Measurements from ENCODE around the gene ATP5PO.
"Not testable (repeated sequence)": the region's sequence is repeated elsewhere in the genome, so short reads cannot be mapped to it uniquely, and the experiment has no call there.

The ATP5PO gene

DNA sequence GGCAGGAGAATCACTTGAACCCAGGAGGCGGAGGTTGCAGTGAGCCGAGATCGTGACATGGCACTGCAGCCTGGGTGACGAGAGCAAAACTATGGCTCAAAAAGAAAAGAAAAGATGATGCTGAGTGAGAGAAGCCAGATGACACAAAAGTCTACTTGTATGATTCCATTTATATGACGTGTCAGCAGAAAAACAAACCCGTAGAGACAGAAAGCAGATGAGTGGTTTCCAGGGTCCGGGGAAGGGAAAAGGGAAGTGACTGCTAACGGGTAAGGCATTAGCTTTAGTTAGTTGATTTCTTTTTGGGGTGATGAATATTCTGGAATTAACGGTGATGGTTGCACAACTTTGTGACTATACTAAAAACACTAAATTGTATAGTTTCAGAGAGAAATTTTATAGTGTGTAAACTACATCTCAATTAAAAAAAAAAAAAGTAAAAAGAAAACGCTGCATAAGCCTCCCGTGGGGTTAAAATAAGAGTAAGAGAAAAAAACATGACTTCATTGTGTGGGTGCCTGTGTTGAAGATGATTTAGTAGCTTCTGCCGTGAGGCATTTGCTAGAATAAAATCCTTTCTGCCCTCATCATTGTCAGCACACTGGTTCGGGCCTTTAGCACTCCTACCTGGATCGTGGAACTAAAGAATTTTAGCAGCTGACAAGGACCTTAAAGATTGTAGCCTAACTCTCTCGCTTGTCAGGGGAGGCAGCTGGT lies 24.7 kb upstream of the ATP5PO start:
- no peak for DNase-seq

DNA sequence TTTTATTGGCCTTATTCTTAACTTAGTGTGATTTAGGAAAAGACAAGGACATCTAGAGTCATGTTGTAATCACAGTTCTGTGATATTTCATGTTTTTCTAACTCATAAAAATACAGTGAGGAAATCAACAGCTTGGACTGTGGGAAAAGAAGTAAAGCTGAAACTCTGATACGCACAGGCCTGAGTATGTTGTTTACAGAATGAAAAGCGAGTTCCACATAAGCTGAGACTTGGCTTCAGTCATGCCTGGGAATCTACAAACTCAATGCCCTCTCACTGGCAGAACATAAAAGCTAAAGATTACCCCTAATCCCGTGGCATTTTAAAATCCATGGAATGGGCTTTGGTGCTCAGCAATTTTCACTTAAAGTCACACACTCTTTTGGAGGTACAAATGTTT lies 23.6 kb upstream of the ATP5PO start:
- no peak for DNase-seq

DNA sequence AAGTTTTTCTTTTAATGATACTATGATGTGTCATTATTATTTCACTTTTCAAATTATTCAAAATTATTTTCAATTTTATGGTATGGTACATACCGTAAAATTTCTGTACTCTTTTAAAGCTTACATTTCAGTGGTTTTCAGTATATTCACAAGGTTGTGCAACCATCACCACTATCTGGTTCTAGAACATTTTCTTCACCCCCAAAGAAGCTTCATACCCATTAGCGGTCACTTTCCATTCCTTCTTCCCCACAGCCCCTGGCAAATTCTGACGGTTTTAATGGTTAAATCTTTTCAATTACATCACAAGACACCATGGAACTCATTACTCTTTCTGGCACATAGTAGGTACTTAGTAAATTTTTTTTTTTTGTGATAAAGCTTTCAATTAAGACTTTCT lies 22.8 kb upstream of the ATP5PO start:
- DNase-seq: no peak

DNA sequence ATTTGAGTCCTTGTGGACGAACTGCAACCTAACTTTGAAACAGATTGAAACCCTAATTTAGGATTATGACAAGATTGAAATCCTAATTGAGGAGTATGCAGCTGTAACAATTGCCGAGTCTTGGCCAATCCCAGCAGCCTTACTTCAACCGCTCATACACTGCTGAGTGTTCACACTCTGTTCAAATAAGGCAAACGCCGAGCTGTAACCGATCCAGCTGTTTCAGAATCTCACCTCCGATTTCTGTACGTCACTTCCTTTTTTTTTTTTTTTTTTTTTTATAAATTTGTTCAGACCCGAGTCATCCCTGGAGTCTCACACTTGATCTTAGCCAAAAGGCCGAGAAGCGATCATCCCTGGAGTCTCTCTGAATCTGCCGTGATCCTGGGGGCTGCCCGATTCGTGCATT lies 22.3 kb upstream of the ATP5PO start:
- no peak for DNase-seq

DNA sequence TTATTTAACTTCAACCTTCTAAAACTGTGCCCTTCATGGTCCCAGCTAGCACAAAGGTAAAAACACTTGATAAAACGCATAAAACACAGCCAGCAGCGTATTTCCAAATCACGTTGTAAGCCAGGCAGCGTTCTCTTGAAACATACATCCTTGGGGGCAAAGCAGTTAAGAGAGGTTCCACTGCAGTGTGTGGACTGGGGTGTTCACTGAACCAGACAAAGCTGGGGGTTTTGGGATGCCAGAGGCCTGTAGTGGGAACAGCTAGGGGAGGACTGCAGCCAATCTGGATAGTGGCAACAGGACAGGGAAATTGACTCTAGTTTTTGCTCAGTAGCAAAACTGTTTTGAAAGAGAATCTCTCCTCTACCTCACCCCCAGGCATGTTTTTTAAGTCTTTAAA lies 21.5 kb upstream of the ATP5PO start:
- DNase-seq: no peak

DNA sequence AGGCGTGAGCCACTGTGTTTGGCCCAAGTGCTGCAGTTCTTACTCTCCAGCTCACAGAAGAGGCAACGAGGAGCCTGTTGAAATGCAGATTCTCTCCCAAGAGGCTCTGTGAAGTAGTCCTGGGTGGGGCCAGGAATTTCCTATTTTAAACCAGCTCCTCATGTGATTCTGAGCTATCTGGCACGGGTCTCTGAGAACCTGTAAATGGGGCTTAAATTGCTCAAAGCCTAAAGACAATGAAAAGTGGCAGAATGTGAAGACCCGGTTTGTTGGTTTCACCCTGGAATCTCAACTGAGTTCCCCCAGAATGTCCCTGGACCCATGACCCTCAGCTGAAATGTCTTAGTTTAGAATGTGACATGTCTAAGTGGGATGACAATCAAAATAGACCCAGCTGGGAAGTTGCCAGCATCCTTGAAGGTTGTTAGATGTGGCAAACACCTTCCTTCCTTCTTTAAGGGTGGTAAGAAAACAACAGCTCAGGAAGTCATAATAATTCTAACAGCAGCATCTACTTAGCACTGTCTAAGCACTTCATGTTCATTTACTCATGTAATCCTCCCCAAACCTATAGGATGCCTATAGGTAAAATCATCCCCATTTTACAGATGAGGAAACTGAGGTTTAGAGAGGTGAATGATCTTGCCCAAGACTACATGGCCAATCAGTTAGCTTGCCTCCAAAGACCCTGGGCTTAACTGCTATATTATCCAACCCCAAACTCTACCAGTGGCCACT lies 20.9 kb upstream of the ATP5PO start:
- no peak for DNase-seq

DNA sequence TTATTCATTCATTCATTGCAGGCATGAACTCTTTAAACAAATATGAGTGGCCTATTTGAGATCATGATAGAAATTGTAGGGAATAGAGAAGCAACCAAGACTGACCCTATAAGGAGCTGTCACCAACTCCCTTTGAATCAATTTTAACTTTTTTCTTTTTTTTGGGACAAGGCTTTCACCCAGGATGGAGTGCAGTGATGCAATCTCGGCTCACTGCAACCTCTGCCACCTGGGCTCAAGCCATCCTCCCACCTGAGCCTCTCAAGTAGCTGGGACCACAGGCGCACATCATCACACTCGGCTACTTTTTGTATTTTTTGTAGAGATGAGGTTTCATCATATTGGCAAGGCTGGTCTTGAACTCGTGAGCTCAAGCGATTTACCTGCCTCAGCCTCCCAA lies 17.1 kb upstream of the ATP5PO start:
- no peak for DNase-seq

DNA sequence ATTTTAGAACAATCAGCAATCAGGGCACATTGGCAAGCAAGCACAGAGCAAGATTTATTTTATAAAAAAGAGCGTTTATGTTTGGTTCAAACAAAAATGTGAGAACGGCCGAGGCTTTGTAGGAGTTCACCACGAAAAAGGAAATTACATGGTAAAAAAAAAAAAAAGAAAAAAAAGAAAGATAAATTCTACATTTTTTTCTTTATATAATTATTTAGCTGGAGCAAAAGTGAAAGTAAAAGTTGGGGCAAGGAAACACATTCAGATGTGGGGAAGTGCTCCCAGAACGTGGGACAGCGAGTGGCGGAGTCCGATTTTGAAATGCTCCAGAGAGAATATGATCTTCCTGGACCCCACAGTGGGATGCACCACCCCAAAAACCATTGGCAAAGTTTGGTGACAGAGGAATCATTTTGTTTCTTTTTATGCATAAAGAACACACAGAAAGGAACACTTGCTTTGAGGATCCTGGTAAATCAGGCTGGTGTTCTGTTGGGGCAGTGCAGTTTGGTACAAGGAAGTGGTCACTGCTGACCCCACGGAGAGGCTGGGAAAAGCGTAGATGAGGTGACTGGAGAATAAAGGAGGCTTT lies 16.3 kb upstream of the ATP5PO start:
- no peak for DNase-seq

DNA sequence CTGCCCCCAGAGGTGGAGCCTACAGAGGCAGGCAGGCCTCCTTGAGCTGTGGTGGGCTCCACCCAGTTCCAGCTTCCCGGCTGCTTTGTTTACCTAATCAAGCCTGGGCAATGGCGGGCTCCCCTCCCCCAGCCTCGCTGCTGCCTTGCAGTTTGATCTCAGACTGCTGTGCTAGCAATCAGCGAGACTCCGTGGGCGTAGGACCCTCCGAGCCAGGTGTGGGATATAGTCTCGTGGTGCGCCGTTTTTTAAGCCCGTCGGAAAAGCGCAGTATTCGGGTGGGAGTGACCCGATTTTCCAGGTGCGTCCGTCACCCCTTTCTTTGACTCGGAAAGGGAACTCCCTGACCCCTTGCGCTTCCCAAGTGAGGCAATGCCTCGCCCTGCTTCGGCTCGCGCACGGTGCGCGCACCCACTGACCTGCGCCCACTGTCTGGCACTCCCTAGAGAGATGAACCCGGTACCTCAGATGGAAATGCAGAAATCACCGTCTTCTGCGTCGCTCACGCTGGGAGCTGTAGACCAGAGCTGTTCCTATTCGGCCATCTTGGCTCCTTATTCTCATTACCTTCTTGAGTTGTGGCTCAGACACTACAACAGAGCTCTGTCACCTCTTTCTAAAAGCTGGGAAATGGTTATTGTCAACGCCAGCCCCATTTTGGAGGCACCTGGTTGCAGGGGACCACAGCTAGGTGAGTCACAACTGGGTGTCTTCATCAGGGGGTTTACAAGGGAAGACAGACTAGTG lies 15.6 kb upstream of the ATP5PO start:
- not testable (repeated sequence) for DNase-seq

DNA sequence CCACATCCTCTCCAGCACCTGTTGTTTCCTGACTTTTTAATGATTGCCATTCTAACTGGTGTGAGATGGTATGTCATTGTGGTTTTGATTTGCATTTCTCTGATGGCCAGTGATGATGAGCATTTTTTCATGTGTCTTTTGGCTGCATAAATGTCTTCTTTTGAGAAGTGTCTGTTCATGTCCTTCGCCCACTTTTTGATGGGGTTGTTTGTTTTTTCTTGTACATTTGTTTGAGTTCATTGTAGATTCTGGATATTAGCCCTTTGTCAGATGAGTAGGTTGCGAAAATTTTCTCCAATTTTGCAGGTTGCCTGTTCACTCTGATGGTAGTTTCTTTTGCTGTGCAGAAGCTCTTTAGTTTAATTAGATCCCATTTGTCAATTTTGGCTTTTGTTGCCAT lies 10.6 kb upstream of the ATP5PO start:
- DNase-seq: not testable (repeated sequence)

DNA sequence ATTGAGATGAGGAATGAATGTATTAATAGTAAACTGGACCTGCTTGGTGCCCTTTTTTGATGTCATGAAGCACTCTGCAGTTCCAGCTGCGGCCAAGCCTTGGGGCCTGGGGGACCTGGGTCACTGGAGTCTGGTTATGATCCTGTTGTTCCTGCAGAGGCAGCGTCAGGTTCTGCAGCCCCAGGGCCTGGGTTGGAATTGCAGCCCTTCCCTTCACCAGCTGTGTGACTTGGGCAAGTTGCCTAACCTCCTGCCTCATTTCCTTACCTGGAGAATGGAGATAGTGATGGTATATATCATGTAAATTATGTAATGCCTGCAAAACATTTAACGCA lies 9.1 kb upstream of the ATP5PO start:
- DNase-seq: no peak

DNA sequence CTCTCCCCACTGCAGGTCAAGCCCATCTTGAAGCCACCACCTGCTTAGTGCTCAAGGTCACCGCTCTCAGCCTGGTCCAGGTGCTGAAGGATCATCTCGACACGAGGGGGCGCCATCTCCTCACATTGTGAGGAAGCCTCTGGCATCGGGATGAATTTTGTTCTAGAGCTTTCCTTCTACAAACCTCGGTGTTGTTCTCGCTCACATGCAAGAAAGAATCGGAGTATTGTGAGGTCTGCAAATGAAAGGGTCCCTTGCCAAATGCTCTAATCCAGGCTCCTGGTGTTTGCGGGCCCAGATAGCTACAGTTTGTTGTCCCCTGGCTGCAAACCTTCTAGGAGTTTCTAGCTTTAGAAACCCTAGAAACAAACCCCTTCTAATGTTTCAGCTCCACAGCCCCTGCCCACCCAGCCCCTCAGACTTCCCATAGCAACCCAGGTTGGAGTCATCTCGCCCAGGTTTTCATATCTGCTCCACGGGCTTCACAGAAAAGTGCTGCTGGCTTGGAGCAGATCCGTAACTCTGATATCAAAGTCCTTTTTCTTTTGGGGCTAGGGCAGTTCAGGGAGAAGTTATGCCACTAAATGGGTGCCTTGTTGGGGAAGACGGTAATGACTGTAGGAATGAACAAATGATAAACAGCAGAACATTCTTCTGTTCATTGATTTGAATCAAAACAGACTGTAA lies 8.6 kb upstream of the ATP5PO start:
- DNase-seq: peak; percentile 30

DNA sequence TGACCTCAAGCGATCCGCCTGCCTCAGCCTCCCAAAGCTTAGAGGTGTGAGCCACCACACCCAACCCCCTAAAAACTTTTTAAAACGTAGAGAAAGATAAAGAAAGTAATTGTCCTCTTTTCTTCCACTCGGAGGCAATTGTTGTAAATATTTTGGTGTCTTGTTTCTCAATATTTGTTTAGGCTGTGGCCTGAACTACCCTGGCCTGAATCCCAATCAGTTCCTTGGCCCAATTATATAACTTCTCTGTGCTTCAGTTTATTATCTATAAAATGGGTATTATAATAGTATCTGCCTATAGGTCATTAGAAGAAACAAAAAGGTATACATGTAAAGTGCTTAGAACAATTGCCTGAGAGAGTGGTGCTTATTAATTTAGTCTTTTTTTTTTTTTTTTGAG lies 1.8 kb upstream of the ATP5PO start:
- no peak for DNase-seq

DNA sequence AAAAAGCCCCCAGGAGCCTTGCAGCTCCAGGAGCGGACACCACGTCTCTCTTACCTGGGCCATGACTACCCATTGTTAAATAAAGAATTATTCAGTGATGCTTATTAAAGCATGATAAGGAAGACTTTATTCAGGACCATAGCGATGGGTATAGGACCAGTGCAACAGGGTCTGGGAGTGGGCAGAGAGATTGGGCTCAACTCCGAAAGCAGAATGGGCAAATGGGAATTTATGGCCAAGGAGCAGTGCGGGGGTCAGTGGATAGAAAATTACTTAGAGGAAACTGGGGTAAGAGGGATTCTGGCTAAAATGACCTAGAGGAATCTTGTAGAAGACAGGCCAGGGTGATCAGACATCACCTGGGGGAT lies 580 bp upstream of the ATP5PO start:
- no peak for DNase-seq

DNA sequence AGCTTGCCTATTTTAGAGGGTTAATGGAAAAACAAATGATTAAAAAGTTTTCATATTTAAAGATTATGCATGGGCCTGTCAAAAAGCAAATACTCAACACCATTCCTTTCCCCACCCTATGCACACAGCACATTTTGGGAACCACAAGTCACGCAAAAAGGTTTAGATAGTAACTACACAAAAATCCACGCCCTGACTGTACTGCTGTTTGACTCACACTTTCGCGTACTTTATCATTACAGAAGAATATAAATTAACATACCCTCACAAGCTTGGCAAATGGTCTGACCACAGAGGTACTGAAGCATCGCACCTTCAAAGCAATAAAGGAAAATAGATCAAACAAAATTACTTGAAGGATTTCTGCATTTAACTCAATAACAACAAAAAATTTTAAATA lies 1.4 kb downstream of the ATP5PO start:
- no peak for DNase-seq

DNA sequence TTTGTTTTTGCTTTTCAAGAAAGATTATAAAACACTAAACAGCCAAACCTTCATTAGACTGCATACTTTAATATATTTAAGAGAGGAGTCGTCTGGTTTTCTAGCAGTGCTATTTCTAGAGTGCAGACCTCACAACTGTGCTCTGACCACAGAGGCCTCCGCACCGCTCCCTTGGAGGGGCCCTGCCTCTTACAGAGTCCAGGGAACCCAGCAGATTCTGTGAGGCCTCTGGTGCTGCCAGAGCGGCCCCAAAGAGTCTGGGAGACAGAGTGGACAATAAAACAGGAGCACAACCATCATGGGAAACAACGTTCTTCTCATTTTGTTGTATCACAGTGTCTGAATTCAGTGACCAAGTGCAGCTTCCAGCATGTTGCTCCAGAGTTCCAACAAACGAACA lies 5.8 kb downstream of the ATP5PO start:
- DNase-seq: no peak

DNA sequence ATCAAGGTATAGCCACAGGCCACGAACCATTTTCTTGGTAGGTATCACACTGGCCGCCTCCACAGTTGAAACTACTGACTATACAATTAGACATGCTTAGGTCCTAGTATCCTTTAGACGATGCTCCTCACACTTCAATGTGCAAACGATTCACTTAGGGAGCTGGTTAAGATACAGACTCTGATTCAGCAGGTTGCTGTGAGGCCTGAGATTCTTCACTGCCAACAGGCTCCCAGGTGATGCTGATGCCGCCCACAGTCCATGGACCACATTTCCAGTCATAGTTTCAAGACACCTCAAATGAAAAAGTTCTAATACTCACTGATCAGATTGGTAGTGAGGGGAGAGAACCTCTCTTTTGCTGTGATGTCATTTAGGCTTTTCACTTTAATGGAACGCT lies 6.8 kb downstream of the ATP5PO start:
- no peak for DNase-seq

DNA sequence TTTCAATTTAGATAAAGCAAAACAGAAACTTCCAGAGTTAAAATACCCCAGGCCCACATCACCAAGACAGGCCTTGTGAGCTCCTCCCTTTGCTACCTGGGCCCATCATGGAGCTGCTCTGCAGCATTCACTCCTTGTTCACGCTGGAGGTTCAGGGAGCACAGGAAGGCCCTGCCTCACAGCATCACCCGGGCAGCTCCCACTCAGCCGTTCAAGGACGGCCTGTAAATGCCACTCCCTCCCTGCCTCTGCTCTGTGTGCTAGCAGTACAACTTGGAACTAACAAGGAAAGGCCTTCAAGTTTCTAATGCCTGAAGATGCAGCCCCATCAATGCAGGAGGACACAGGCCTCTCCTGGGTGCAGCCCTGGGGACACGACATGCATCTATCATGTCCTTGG lies 11.6 kb downstream of the ATP5PO start:
- no peak for DNase-seq

DNA sequence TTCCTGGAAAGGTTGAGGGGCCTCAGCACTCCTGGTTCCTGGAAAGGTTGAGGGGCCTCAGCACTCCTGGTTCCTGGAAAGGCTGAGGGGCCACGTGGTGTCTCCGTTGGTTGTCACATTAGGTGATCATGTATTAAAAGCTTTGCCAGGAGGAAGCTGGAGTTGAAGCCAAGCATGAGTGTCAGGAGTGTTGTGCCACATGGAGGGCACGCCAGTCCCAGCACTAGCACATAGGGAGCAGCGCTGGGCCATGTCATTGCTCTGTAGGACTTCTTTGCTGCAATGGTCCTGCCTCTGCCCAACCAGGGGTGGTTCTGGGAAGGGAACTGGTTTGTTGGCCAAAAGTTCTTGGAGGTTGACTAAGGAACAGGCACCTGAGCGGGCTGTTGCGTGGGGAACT lies 13.3 kb downstream of the ATP5PO start:
- no peak for DNase-seq

DNA sequence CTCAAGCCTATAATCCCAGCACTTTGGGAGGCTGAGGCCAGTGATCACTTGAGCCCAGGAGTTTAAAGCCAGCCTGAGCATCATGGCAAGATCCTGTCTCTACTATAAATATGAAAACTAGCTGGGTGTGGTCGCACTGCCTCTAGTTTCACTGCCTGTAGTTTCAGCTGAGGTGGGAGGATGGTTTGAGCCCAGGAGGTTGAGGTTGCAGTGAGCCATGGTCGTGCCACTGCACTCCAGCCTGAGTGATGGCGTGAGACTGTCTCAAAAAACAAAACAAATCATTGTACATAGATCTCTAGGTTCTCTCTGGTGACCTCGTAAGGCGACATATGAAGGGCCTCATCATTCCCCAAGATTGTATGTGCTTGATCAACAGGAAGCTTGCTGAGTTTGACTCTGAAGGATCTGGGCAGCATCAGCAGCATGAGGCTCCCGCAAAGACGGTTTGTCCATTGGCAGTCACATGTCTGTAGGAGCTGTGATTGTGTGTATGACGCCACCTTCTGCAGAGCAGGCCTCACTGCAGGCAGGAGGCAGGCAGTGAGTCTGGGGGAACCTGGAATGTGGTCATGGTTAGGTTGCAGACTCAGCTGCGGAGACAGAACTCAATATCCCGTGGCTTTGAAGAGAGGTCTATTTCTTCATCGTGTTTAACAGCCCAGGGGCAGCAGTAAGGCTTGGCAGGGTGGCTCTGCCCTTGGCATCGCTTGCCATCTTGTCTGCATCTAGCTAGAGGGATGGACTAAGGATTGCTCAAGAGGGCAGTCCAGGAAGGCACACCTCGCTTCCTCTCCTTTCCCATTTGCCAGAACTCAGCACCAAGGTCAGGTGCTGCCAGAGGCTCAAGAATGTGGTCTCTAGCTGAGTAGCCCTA lies 14.0 kb downstream of the ATP5PO start:
- no peak for DNase-seq

DNA sequence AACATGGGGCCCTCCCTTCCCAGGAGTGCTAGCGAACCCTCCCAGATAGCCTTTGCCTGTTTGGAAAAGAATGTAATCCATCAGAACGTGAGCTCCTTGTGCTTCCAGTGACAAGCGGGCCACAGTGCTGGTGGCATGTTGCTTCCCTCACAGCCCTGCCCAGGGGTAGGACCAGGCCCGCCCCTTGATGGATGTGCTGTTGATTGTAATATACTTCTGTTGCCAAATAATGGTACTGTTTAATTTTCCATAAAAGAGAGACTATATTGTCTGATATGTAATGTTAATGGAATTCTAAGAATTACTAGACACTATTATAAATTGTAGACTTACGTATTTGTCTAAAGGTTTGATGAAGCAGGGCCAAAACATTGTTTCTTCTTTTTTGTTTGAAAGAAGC lies 16.4 kb downstream of the ATP5PO start:
- DNase-seq: no peak

DNA sequence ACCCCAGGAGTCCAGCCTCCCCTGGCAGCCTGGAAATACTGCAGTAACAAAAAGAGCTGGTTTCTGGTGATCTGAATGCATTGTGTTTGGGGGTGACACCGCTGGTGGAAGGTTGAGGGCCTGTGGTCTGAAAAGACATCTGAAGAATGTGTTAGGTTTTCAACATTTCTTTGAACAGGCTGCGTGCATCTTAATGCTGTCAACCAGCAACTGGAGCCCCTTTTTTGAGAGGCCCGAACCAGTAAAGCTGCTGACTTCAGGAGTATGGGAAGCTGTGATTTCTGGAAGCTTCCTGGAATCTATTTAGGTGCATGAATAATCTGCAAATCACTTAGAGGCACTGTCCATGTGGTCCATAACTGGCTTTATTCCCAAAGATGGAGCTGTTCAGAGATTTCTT lies 17.0 kb downstream of the ATP5PO start:
- DNase-seq: no peak
